GM12878 (cell line): ENCODE data around the gene PARP15. TPM values are rescaled to one million over a fixed set of nuclear protein-coding genes. Genes with fewer than 3 reads are reported as not detected.
"Not testable (repeated sequence)": the region's sequence is repeated elsewhere in the genome, so short reads cannot be mapped to it uniquely, and the experiment has no call there.

ENCODE experiments used
- ATAC-seq: fragments of 200-7000 bp; cut with Tn5 transposase; 3 replicates; pipeline ENCODE4 v1.9.1; 2020; ENCODE audit warnings: mild to moderate bottlenecking, moderate library complexity
- BruUV-seq: library from RNA; stranded (reverse); fragments of 400-500 nt; replicated peaks from 2 replicates; lab custom pipeline; 2021; lab: Mats Ljungman, UMichigan
- CTCF ChIA-PET: fragments of 300-600 bp; sonication (Branson Sonifier 250); formaldehyde crosslinking; extraction: SDS; loops from one replicate; lab custom pipeline; 2021; ENCODE audit warnings: inconsistent platforms; lab: Yijun Ruan, JAX
- POLR2A ChIA-PET: fragments of 350-600 bp; formaldehyde crosslinking; extraction: SDS; loops from one replicate; lab custom pipeline; 2021; ENCODE audit warnings: inconsistent platforms; lab: Charles Lee
- RAD21 ChIA-PET: fragments of 300-600 bp; sonication (Branson Sonifier 250); formaldehyde crosslinking; loops from one replicate; lab custom pipeline; 2023; ENCODE audit warnings: antibody characterized with exemption; ENCODE audit not compliant: unreplicated experiment; lab: Charles Lee
- SMC1A ChIA-PET: fragments of 300-600 bp; sonication (Branson Sonifier 250); formaldehyde crosslinking; loops from one replicate; lab custom pipeline; 2023; ENCODE audit not compliant: unreplicated experiment, uncharacterized antibody; lab: Charles Lee
- DNase-seq: peaks from one replicate; pipeline ENCODE4 v3.0.0-alpha.2; 2011; ENCODE audit warnings: low read depth, low spot score
- FAIRE-seq: peaks from 3 replicates; lab custom pipeline; 2011; peaks lifted over from hg19 to GRCh38; lab: Jason Lieb, UNC
- H2AFZ ChIP-seq: 2 replicates; pipeline ENCODE4 v1.6.0; 2011; ENCODE audit warnings: low read depth, low read length, control low read depth; ENCODE audit not compliant: control insufficient read depth
- H3K27ac ChIP-seq: 2 replicates; pipeline ENCODE4 v1.5.1; 2011; ENCODE audit warnings: control low read depth; ENCODE audit not compliant: control insufficient read depth, insufficient read depth
- H3K27me3 ChIP-seq, 2 experiments: replicated peaks in 1 of 2; 2 replicates each; pipeline versions ENCODE4 v1.6.0 to v1.6.1; 2011; ENCODE audit warnings: low read length in 1 of 2; ENCODE audit not compliant: control insufficient read depth in 2 of 2, insufficient read depth in 2 of 2
- H3K36me3 ChIP-seq, 2 experiments: 2 replicates each; pipeline ENCODE4 v1.5.1; 2011; ENCODE audit warnings: low read length in 1 of 2; ENCODE audit not compliant: control insufficient read depth in 2 of 2, insufficient read depth in 2 of 2
- H3K4me1 ChIP-seq: 2 replicates; pipeline ENCODE4 v1.6.1; 2011; ENCODE audit warnings: mild to moderate bottlenecking, low read length, moderate library complexity, mixed read lengths; ENCODE audit not compliant: control insufficient read depth, insufficient read depth
- H3K4me2 ChIP-seq: 2 replicates; pipeline ENCODE4 v1.6.0; 2011; ENCODE audit warnings: control low read depth; ENCODE audit not compliant: control insufficient read depth, insufficient read depth
- H3K4me3 ChIP-seq: fragments of 200-600 bp; sonication (generic); 2 replicates; pipeline ENCODE4 v1.5.1; 2016
- H3K79me2 ChIP-seq: 2 replicates; pipeline ENCODE4 v1.6.0; 2011; ENCODE audit warnings: low read length; ENCODE audit not compliant: control insufficient read depth, insufficient read depth
- H3K9ac ChIP-seq: 2 replicates; pipeline ENCODE4 v1.8.0; 2011; ENCODE audit warnings: low read length, control low read depth, mixed read lengths; ENCODE audit not compliant: control insufficient read depth, insufficient read depth
- H3K9me3 ChIP-seq: replicated peaks from 3 replicates; pipeline ENCODE4 v1.5.1; 2011; ENCODE audit warnings: mild to moderate bottlenecking, low read length; ENCODE audit not compliant: control insufficient read depth, insufficient read depth
- H4K20me1 ChIP-seq: 2 replicates; pipeline ENCODE4 v1.6.0; 2011; ENCODE audit not compliant: control insufficient read depth, insufficient read depth
- MTA2 ChIP-seq: fragments of 450-650 bp; IDR thresholded peaks from 2 replicates; pipeline ENCODE4 v1.6.1; 2016; ENCODE audit warnings: low read depth, mild to moderate bottlenecking, moderate library complexity
- ZZZ3 ChIP-seq: IDR thresholded peaks from 2 replicates; pipeline ENCODE4 v1.6.1; 2011; ENCODE audit warnings: low read depth; ENCODE audit not compliant: control insufficient read depth, insufficient read length
- WGBS: methylation state at CpG from one replicate; pipeline ENCODE4 v1.1.6; 2016; ENCODE audit warnings: low lambda C conversion rate; ENCODE audit not compliant: insufficient replicate concordance, insufficient coverage; ENCODE audit errors: missing lambda C conversion rate; 5-methylcytosine and 5-hydroxymethylcytosine counted together
- in situ Hi-C: fragments of 300-500 bp; cut with MboI; formaldehyde crosslinking; loops from 9 replicates; pipeline ENCODE4 v1.14.3; 2018; ENCODE audit warnings: mixed read lengths
- intact Hi-C: fragments of 100-400 bp; cut with micrococcal nuclease; formaldehyde crosslinking; loops from one replicate; pipeline ENCODE4 v1.14.2; 2022; ENCODE audit not compliant: unreplicated experiment
- polyA plus RNA-seq, 11 experiments: library from polyadenylated mRNA; depleted of rRNA in 4 of 11; unstranded in 6 of 11; stranded (reverse) in 5 of 11; fragments of >200 nt; fragmentation: Nextera tagmentation in 4 of 11; fragmentation: Illumina TruSeq in 1 of 11; extraction: Ambion mirVana in 4 of 11; extraction: Trizol in 1 of 11; gene quantifications; 1 replicate in 1 of 11; 2 replicates in 10 of 11; pipeline versions ENCODE4 v1.2.1 to v1.2.3, GENCODE V29; 2011 to 2016; ENCODE audit warnings: inconsistent platforms in 2 of 11, missing spikeins in 2 of 11, low read depth in 1 of 11
- total RNA-seq, 4 experiments: library from RNA; depleted of rRNA in 3 of 4; stranded (reverse); fragments of >200 nt in 3 of 4; fragmentation: Illumina TruSeq in 1 of 4; extraction: Trizol in 1 of 4; gene quantifications; 2 replicates each; pipeline versions ENCODE4 v1.2.1 to v1.2.3, GENCODE V29; 2013 to 2021
- TF ChIP-seq, protein P1 (sequence below): fragments of 150-350 bp; IDR thresholded peaks from 2 replicates; pipeline ENCODE4 v1.6.1; 2016; ENCODE audit warnings: low read depth, low read length
- TF ChIP-seq, protein P2 (sequence below): IDR thresholded peaks from 2 replicates; pipeline ENCODE4 v1.6.1; 2012; ENCODE audit warnings: mild to moderate bottlenecking, low read depth, low read length

The PARP15 gene
- total and polyA plus RNA-seq, 10 of the 15 experiments (the other 5 are each of a cell fraction or from before 2014, with no cell fraction given): 9.0 to 234 (median 36.3) TPM

DNA sequence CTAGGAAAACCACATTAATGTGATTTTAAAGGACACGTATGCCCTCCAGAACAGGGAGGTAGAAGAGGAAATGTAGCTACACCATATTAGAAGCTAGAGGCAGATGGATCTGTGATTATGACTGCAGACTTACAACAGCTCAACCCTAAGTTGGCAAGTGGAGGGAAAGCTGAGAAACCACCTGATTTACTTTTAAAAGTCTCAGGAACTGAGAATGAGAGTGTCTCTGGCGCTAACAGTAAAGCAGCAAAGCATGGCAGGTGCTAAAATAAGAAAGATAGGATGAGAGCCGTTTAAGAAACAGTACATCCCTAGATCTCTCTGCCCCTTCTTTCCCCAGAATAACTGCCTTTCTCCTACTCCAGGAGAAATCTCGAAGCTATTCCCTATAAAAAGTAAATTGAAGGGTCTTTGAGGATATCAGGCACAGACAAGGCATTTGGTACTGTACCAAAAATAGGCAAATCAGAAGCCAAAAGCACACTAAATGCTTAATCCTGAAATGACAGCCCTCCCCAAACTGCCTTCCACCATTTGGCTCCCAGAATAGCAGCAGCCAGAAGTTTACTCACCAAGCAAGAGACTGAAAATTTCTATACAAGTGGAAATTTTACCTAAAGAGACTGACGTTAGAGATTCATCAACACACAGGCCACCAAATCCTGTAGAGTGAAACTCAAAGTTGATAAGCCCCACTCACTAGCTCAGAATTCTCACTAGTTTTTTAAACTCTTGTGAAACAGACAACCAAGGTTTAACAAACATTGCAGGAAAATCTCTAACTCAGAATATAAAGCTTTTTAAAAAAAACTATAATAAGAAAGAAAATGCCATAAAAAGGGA lies 68.9 kb downstream of the PARP15 start (continued):
- TF ChIP-seq, protein P1, sequence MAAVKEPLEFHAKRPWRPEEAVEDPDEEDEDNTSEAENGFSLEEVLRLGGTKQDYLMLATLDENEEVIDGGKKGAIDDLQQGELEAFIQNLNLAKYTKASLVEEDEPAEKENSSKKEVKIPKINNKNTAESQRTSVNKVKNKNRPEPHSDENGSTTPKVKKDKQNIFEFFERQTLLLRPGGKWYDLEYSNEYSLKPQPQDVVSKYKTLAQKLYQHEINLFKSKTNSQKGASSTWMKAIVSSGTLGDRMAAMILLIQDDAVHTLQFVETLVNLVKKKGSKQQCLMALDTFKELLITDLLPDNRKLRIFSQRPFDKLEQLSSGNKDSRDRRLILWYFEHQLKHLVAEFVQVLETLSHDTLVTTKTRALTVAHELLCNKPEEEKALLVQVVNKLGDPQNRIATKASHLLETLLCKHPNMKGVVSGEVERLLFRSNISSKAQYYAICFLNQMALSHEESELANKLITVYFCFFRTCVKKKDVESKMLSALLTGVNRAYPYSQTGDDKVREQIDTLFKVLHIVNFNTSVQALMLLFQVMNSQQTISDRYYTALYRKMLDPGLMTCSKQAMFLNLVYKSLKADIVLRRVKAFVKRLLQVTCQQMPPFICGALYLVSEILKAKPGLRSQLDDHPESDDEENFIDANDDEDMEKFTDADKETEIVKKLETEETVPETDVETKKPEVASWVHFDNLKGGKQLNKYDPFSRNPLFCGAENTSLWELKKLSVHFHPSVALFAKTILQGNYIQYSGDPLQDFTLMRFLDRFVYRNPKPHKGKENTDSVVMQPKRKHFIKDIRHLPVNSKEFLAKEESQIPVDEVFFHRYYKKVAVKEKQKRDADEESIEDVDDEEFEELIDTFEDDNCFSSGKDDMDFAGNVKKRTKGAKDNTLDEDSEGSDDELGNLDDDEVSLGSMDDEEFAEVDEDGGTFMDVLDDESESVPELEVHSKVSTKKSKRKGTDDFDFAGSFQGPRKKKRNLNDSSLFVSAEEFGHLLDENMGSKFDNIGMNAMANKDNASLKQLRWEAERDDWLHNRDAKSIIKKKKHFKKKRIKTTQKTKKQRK: no peak
- TF ChIP-seq ZZZ3: no peak
- peak; percentile 46; the same call in 1 of the 2 replicates for TF ChIP-seq MTA2
- TF ChIP-seq, protein P2, sequence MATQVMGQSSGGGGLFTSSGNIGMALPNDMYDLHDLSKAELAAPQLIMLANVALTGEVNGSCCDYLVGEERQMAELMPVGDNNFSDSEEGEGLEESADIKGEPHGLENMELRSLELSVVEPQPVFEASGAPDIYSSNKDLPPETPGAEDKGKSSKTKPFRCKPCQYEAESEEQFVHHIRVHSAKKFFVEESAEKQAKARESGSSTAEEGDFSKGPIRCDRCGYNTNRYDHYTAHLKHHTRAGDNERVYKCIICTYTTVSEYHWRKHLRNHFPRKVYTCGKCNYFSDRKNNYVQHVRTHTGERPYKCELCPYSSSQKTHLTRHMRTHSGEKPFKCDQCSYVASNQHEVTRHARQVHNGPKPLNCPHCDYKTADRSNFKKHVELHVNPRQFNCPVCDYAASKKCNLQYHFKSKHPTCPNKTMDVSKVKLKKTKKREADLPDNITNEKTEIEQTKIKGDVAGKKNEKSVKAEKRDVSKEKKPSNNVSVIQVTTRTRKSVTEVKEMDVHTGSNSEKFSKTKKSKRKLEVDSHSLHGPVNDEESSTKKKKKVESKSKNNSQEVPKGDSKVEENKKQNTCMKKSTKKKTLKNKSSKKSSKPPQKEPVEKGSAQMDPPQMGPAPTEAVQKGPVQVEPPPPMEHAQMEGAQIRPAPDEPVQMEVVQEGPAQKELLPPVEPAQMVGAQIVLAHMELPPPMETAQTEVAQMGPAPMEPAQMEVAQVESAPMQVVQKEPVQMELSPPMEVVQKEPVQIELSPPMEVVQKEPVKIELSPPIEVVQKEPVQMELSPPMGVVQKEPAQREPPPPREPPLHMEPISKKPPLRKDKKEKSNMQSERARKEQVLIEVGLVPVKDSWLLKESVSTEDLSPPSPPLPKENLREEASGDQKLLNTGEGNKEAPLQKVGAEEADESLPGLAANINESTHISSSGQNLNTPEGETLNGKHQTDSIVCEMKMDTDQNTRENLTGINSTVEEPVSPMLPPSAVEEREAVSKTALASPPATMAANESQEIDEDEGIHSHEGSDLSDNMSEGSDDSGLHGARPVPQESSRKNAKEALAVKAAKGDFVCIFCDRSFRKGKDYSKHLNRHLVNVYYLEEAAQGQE: no peak

DNA sequence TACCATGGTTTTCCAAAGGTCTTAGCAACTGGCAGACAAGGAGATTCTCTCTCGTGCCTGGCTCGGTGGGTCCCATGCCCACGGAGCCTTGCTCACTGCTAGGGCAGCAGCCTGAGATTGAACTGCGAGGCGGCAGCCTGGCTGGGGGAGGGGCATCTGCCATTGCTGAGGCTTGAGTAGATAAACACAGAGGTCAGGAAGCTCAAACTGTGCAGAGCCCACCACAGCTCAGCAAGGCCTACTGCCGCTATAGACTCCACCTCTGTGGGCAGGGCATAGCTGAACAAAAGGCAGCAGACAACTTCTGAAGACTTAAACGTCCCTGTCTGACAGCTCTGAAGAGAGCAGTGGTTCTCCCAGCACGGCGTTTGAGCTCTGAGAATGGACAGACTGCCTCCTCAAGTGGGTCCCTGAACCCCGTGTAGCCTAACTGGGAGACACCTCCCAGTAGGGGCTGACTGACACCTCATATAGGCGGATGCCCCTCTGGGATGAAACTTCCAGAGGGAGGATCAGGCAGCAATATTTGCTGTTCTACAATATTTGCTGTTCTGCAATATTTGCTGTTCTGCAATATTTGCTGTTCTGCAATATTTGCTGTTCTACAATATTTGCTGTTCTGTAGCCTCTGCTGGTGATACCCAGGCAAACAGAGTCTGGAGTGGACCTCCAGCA lies 73.9 kb downstream of the PARP15 start:
- intact Hi-C loops, BruUV-seq, in situ Hi-C loops, FAIRE-seq, H3K4me1 ChIP-seq, H3K4me2 ChIP-seq, H3K4me3 ChIP-seq, H3K27me3 ChIP-seq, H2AFZ ChIP-seq, H3K79me2 ChIP-seq, H3K9me3 ChIP-seq, ATAC-seq, POLR2A ChIA-PET, H4K20me1 ChIP-seq, H3K9ac ChIP-seq, DNase-seq, H3K36me3 ChIP-seq, H3K27ac ChIP-seq: not testable (repeated sequence)
- ChIA-PET RAD21 (interaction anchor here (1.1 kb wide), 1 partner anchor 259 kb away, joined by 3 read pairs; no protein-coding TSS in a partner anchor), CTCF (interaction anchor here (0.6 to 1.5 kb wide), 2 partner anchors 9 to 18 kb away, joined by 3 read pairs; no protein-coding TSS in a partner anchor), SMC1A (interaction anchor here (0.9 to 1.8 kb wide), 3 partner anchors 15 to 31 kb away, joined by 3 to 4 read pairs (median 4); no protein-coding TSS in a partner anchor)
- WGBS: 80% methylated on average over 11 of the region's 11 CpGs

GRCh38 chr3:122651962-122652361 lies 74.5 kb downstream of the PARP15 start:
- H3K9ac ChIP-seq, FAIRE-seq, H3K4me3 ChIP-seq, H3K27ac ChIP-seq, H2AFZ ChIP-seq, H3K4me2 ChIP-seq, H3K27me3 ChIP-seq, POLR2A ChIA-PET, ATAC-seq, intact Hi-C loops, H4K20me1 ChIP-seq, in situ Hi-C loops, DNase-seq, BruUV-seq, H3K9me3 ChIP-seq, H3K36me3 ChIP-seq, H3K79me2 ChIP-seq, H3K4me1 ChIP-seq: not testable (repeated sequence)
- ChIA-PET RAD21 (interaction anchor here (1.1 kb wide), 1 partner anchor 259 kb away, joined by 3 read pairs; no protein-coding TSS in a partner anchor), SMC1A (interaction anchor here (0.9 to 1.8 kb wide), 5 partner anchors 11 to 31 kb away, joined by 3 to 4 read pairs (median 3); no protein-coding TSS in a partner anchor), CTCF (interaction anchor here (0.6 to 1.5 kb wide), 3 partner anchors 10 to 21 kb away, joined by 3 read pairs; no protein-coding TSS in a partner anchor)
- WGBS: 98% methylated on average over 6 of the region's 6 CpGs
